SK-N-SH (cell line): ENCODE data around the gene CYCS. TPM values are rescaled to one million over a fixed set of nuclear protein-coding genes. Genes with fewer than 3 reads are reported as not detected.

Experiments
- CTCF ChIA-PET: fragments of 300-600, 350-600 bp; formaldehyde crosslinking; extraction: SDS; loops from one replicate; lab custom pipeline; 2021; lab: Yijun Ruan, JAX
- POLR2A ChIA-PET: fragments of 350-600 bp; sonication (Branson Sonifier 250); formaldehyde crosslinking; extraction: SDS; loops from one replicate; lab custom pipeline; 2020; ENCODE audit warnings: antibody characterized with exemption, inconsistent platforms; lab: Yijun Ruan, JAX
- DNase-seq: peaks from one replicate; pipeline ENCODE4 v3.0.0; 2012
- H2AFZ ChIP-seq: fragments of 200-600 bp; sonication (generic); 2 replicates; pipeline ENCODE4 v1.8.1; 2016; ENCODE audit warnings: antibody characterized with exemption, mild to moderate bottlenecking, low read depth
- H3F3A ChIP-seq: fragments of 200-600 bp; sonication (generic); replicated peaks from 2 replicates; pipeline ENCODE3; 2016; ENCODE audit warnings: antibody characterized with exemption, mild to moderate bottlenecking; ENCODE audit not compliant: insufficient read depth
- H3K27ac ChIP-seq, 2 experiments: fragments of 200-500 bp in 1 of 2; fragments of 200-600 bp in 1 of 2; sonication (Bioruptor generic) in 1 of 2; sonication (generic), shearing (Covaris generic) in 1 of 2; 2 replicates each; pipeline versions ENCODE4 v1.5.1 to v1.6.1; 2014 to 2016; ENCODE audit warnings: low read depth in 2 of 2, inconsistent platforms in 1 of 2, low read length in 1 of 2, mild to moderate bottlenecking in 1 of 2, mixed read lengths in 1 of 2
- H3K27me3 ChIP-seq: fragments of 200-600 bp; sonication (generic), shearing (Covaris generic); 2 replicates; pipeline ENCODE4 v1.6.1; 2016; ENCODE audit warnings: mixed run types; ENCODE audit not compliant: insufficient read depth
- H3K36me3 ChIP-seq, 2 experiments: fragments of 200-500 bp in 1 of 2; fragments of 200-600 bp in 1 of 2; sonication (Bioruptor generic) in 1 of 2; sonication (generic) in 1 of 2; replicated peaks in 1 of 2; 2 replicates each; pipeline versions ENCODE3 to v1.5.1; 2014 to 2016; ENCODE audit warnings: low read length in 1 of 2, mild to moderate bottlenecking in 1 of 2; ENCODE audit not compliant: insufficient read depth in 2 of 2, control insufficient read depth in 1 of 2
- H3K4me1 ChIP-seq, 2 experiments: fragments of 200-500 bp in 1 of 2; fragments of 200-600 bp in 1 of 2; sonication (Bioruptor generic) in 1 of 2; sonication (generic), shearing (Covaris generic) in 1 of 2; 2 replicates each; pipeline versions ENCODE4 v1.5.1 to v1.6.1; 2014 to 2016; ENCODE audit warnings: low read depth in 1 of 2, low read length in 1 of 2, mixed run types in 1 of 2; ENCODE audit not compliant: insufficient read depth in 2 of 2, control insufficient read depth in 1 of 2
- H3K4me2 ChIP-seq: fragments of 200-600 bp; sonication (generic), shearing (Covaris generic); 2 replicates; pipeline ENCODE4 v1.6.1; 2017; ENCODE audit warnings: mixed run types
- H3K4me3 ChIP-seq, 2 experiments: fragments of 200-500 bp in 1 of 2; fragments of 200-600 bp in 1 of 2; sonication (Bioruptor generic) in 1 of 2; sonication (generic), shearing (Covaris generic) in 1 of 2; 2 replicates each; pipeline versions ENCODE4 v1.5.1 to v1.8.1; 2014 to 2016; ENCODE audit warnings: low read depth in 2 of 2, inconsistent platforms in 1 of 2, low read length in 1 of 2, mild to moderate bottlenecking in 1 of 2, mixed read lengths in 1 of 2, moderate library complexity in 1 of 2
- H3K79me2 ChIP-seq: fragments of 200-600 bp; sonication (generic); 2 replicates; pipeline ENCODE4 v1.8.1; 2017; ENCODE audit warnings: mild to moderate bottlenecking; ENCODE audit not compliant: insufficient read depth
- H3K9ac ChIP-seq: fragments of 200-600 bp; sonication (generic); 2 replicates; pipeline ENCODE4 v1.6.1; 2017; ENCODE audit warnings: mixed run types
- H3K9me2 ChIP-seq: fragments of 200-600 bp; sonication (generic); 2 replicates; pipeline ENCODE4 v1.6.1; 2017; ENCODE audit warnings: mixed run types
- H3K9me3 ChIP-seq: fragments of 200-600 bp; sonication (generic); 2 replicates; pipeline ENCODE4 v1.6.1; 2017; ENCODE audit warnings: mixed run types, mild to moderate bottlenecking, moderate library complexity
- H4K20me1 ChIP-seq: fragments of 200-600 bp; sonication (generic); 2 replicates; pipeline ENCODE4 v1.6.1; 2017; ENCODE audit warnings: mild to moderate bottlenecking, mixed run types; ENCODE audit not compliant: insufficient read depth
- FOSL2 ChIP-seq: IDR thresholded peaks from 2 replicates; pipeline ENCODE4 v1.4.0; 2012; ENCODE audit warnings: low read depth, mild to moderate bottlenecking, moderate library complexity, borderline replicate concordance
- FOXJ3 ChIP-seq: sonication (generic); formaldehyde crosslinking; IDR thresholded peaks from 2 replicates; pipeline ENCODE4 v1.5.1; 2020; ENCODE audit warnings: mild to moderate bottlenecking, missing genetic modification reagents
- FOXM1 ChIP-seq: IDR thresholded peaks from 2 replicates; pipeline ENCODE4 v1.4.0; 2012; ENCODE audit warnings: low read depth, mild to moderate bottlenecking
- GABPA ChIP-seq: IDR thresholded peaks from 2 replicates; pipeline ENCODE4 v1.4.0; 2012; ENCODE audit warnings: low read depth, mild to moderate bottlenecking
- GATA2 ChIP-seq: sonication (generic); formaldehyde crosslinking; IDR thresholded peaks from 2 replicates; pipeline ENCODE4 v1.5.0; 2020; ENCODE audit warnings: mild to moderate bottlenecking, missing genetic modification reagents
- MEF2A ChIP-seq: IDR thresholded peaks from 2 replicates; pipeline ENCODE4 v1.4.0; 2012; ENCODE audit warnings: low read depth, borderline replicate concordance
- NFIC ChIP-seq: IDR thresholded peaks from 2 replicates; pipeline ENCODE4 v1.4.0; 2012; ENCODE audit warnings: borderline replicate concordance
- RAD21 ChIP-seq: IDR thresholded peaks from 2 replicates; pipeline ENCODE4 v1.6.1; 2012; ENCODE audit warnings: mild to moderate bottlenecking, low read length
- RFX5 ChIP-seq: IDR thresholded peaks from 2 replicates; pipeline ENCODE4 v1.6.1; 2012; ENCODE audit warnings: mild to moderate bottlenecking, improper control_type of control experiment, low read length
- SMC3 ChIP-seq: IDR thresholded peaks from 2 replicates; pipeline ENCODE4 v1.6.1; 2012; ENCODE audit warnings: low read depth, low read length, improper control_type of control experiment
- TCF12 ChIP-seq: IDR thresholded peaks from 2 replicates; pipeline ENCODE4 v1.4.0; 2012
- USF2 ChIP-seq: fragments of 150-350 bp; IDR thresholded peaks from 2 replicates; pipeline ENCODE4 v1.6.1; 2017; ENCODE audit warnings: antibody characterized with exemption, low read length, low read depth, borderline replicate concordance
- WGBS: methylation state at CpG from one replicate; pipeline ENCODE4 v1.1.6; 2017; ENCODE audit warnings: low lambda C conversion rate; 5-methylcytosine and 5-hydroxymethylcytosine counted together
- polyA plus RNA-seq, 3 experiments: library from polyadenylated mRNA; depleted of rRNA; stranded (reverse); fragments of >200 nt; gene quantifications; 2 replicates each; pipeline ENCODE4 v1.2.3, GENCODE V29; 2012
- TF ChIP-seq, protein P1 (sequence below): IDR thresholded peaks from 2 replicates; pipeline ENCODE4; 2012
- TF ChIP-seq, protein P2 (sequence below): IDR thresholded peaks from 2 replicates; pipeline ENCODE4 v1.6.1; 2012; ENCODE audit warnings: mild to moderate bottlenecking, low read depth, low read length, moderate library complexity
- TF ChIP-seq, protein P3 (sequence below): fragments of 150-350 bp; IDR thresholded peaks from 2 replicates; pipeline ENCODE4 v1.6.1; 2016; ENCODE audit warnings: mild to moderate bottlenecking, low read depth, low read length

Gene CYCS
- polyA plus RNA-seq, 1 of the 3 experiments (the other 2 are of a cell fraction): 22.9 TPM

GRCh38 chr7:25151773-25152172 lies 26.7 kb upstream of the CYCS start:
- H3K27me3 ChIP-seq: no peaks in the 10 kb centered on the region
- no peaks in the 10 kb centered on the region for H3K4me1 ChIP-seq
- ChIA-PET POLR2A (no interaction called here), CTCF (interaction anchor here (1.1 to 3.5 kb wide), 3 partner anchors 8 to 82 kb away, joined by 3 to 24 read pairs (median 8); partner anchors contain the start of gene CYCS)
- H3K79me2 ChIP-seq: no peaks in the 10 kb centered on the region
- 94% methylated on average over 2 of the region's 2 CpGs for WGBS
- no peak overlapping the region for H3K4me2 ChIP-seq
- H4K20me1 ChIP-seq: no peaks in the 10 kb centered on the region
- H3K9me2 ChIP-seq: no peaks in the 10 kb centered on the region
- H3K9ac ChIP-seq: no peak overlapping the region
- no peak overlapping the region for H2AFZ ChIP-seq
- DNase-seq: no peak
- no peak overlapping the region for H3K27ac ChIP-seq
- no peaks in the 10 kb centered on the region for H3K9me3 ChIP-seq
- no peaks in the 10 kb centered on the region for H3F3A ChIP-seq
- H3K36me3 ChIP-seq: no peaks in the 10 kb centered on the region
- TF ChIP-seq MEF2A (no peak), GATA2 (CRISPR knock-in tag) (no peak), FOSL2 (no peak), TCF12 (no peak), RAD21 (no peak), NFIC (no peak), FOXM1 (no peak), GABPA (no peak), SMC3 (no peak), RFX5 (no peak), USF2 (no peak), FOXJ3 (no peak)
- TF ChIP-seq, protein P1, sequence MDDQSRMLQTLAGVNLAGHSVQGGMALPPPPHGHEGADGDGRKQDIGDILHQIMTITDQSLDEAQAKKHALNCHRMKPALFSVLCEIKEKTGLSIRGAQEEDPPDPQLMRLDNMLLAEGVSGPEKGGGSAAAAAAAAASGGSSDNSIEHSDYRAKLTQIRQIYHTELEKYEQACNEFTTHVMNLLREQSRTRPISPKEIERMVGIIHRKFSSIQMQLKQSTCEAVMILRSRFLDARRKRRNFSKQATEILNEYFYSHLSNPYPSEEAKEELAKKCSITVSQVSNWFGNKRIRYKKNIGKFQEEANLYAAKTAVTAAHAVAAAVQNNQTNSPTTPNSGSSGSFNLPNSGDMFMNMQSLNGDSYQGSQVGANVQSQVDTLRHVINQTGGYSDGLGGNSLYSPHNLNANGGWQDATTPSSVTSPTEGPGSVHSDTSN: no peak
- TF ChIP-seq, protein P2, sequence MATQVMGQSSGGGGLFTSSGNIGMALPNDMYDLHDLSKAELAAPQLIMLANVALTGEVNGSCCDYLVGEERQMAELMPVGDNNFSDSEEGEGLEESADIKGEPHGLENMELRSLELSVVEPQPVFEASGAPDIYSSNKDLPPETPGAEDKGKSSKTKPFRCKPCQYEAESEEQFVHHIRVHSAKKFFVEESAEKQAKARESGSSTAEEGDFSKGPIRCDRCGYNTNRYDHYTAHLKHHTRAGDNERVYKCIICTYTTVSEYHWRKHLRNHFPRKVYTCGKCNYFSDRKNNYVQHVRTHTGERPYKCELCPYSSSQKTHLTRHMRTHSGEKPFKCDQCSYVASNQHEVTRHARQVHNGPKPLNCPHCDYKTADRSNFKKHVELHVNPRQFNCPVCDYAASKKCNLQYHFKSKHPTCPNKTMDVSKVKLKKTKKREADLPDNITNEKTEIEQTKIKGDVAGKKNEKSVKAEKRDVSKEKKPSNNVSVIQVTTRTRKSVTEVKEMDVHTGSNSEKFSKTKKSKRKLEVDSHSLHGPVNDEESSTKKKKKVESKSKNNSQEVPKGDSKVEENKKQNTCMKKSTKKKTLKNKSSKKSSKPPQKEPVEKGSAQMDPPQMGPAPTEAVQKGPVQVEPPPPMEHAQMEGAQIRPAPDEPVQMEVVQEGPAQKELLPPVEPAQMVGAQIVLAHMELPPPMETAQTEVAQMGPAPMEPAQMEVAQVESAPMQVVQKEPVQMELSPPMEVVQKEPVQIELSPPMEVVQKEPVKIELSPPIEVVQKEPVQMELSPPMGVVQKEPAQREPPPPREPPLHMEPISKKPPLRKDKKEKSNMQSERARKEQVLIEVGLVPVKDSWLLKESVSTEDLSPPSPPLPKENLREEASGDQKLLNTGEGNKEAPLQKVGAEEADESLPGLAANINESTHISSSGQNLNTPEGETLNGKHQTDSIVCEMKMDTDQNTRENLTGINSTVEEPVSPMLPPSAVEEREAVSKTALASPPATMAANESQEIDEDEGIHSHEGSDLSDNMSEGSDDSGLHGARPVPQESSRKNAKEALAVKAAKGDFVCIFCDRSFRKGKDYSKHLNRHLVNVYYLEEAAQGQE: no peak
- TF ChIP-seq, protein P3, sequence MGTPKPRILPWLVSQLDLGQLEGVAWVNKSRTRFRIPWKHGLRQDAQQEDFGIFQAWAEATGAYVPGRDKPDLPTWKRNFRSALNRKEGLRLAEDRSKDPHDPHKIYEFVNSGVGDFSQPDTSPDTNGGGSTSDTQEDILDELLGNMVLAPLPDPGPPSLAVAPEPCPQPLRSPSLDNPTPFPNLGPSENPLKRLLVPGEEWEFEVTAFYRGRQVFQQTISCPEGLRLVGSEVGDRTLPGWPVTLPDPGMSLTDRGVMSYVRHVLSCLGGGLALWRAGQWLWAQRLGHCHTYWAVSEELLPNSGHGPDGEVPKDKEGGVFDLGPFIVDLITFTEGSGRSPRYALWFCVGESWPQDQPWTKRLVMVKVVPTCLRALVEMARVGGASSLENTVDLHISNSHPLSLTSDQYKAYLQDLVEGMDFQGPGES: no peak
- H3K4me3 ChIP-seq: no peak overlapping the region
